DOHH2 (cell line): ENCODE measurements around the gene SLFNL1.

ENCODE experiments used
- CTCF ChIP-seq: fragments of 200-600 bp; sonication (generic); IDR thresholded peaks from one replicate; pipeline ENCODE4 v1.5.1; 2014; ENCODE audit warnings: antibody characterized with exemption, mild to moderate bottlenecking, low read depth, low read length; ENCODE audit not compliant: poor library complexity, severe bottlenecking
- EZH2phosphoT487 ChIP-seq: fragments of 200-600 bp; sonication (generic); IDR thresholded peaks from 2 replicates; pipeline ENCODE4 v1.6.1; 2017; ENCODE audit warnings: borderline replicate concordance, mild to moderate bottlenecking, antibody characterized with exemption, low read length, moderate library complexity, mixed read lengths

- TF ChIP-seq CTCF (no peak), EZH2phosphoT487 (no peak)
These were observed 3.5 kb downstream of the SLFNL1 start for GRCh38 chr1:41018018-41018410.
